Sigmoid colon (tissue), 4 donors: ENCODE measurements around the gene EDDM3A.
"Not testable (repeated sequence)": the region's sequence is repeated elsewhere in the genome, so short reads cannot be mapped to it uniquely, and the experiment has no call there.

Experiments used
- EP300 ChIP-seq, 4 donors: sonication (generic); formaldehyde crosslinking; IDR thresholded peaks; one replicate each; pipeline ENCODE4 v1.6.1; 2017; ENCODE audit warnings: antibody characterized with exemption in 4 of 4
- POLR2A ChIP-seq, 2 donors: fragments of 450-650 bp; IDR thresholded peaks; one replicate each; pipeline ENCODE4 v1.6.1; 2016; ENCODE audit warnings: antibody characterized with exemption in 2 of 2, mild to moderate bottlenecking in 2 of 2, moderate library complexity in 2 of 2
- POLR2AphosphoS5 ChIP-seq, 4 donors: sonication (generic); formaldehyde crosslinking; IDR thresholded peaks; one replicate each; pipeline ENCODE4 v1.6.1; 2017; ENCODE audit warnings: antibody characterized with exemption in 4 of 4
- TF ChIP-seq, protein P1 (sequence below), 4 experiments: fragments of 450-650 bp in 3 of 4; fragments of 200-600 bp in 1 of 4; IDR thresholded peaks; one replicate each; pipeline ENCODE4 v1.5.1; 2016 to 2019; ENCODE audit warnings: antibody characterized with exemption in 4 of 4, mild to moderate bottlenecking in 3 of 4, moderate library complexity in 2 of 4

- TF ChIP-seq EP300, POLR2AphosphoS5, POLR2A (IDR thresholded peaks at IDR 0.05): not testable (repeated sequence)
- TF ChIP-seq, protein P1, sequence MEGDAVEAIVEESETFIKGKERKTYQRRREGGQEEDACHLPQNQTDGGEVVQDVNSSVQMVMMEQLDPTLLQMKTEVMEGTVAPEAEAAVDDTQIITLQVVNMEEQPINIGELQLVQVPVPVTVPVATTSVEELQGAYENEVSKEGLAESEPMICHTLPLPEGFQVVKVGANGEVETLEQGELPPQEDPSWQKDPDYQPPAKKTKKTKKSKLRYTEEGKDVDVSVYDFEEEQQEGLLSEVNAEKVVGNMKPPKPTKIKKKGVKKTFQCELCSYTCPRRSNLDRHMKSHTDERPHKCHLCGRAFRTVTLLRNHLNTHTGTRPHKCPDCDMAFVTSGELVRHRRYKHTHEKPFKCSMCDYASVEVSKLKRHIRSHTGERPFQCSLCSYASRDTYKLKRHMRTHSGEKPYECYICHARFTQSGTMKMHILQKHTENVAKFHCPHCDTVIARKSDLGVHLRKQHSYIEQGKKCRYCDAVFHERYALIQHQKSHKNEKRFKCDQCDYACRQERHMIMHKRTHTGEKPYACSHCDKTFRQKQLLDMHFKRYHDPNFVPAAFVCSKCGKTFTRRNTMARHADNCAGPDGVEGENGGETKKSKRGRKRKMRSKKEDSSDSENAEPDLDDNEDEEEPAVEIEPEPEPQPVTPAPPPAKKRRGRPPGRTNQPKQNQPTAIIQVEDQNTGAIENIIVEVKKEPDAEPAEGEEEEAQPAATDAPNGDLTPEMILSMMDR (IDR thresholded peaks at IDR 0.05) = not testable (repeated sequence)
Measured at GRCh38 chr14:20759465-20759864, 13.8 kb downstream of the EDDM3A start.
